Measurements from ENCODE around the gene PDE6H.

PDE6H gene

DNA sequence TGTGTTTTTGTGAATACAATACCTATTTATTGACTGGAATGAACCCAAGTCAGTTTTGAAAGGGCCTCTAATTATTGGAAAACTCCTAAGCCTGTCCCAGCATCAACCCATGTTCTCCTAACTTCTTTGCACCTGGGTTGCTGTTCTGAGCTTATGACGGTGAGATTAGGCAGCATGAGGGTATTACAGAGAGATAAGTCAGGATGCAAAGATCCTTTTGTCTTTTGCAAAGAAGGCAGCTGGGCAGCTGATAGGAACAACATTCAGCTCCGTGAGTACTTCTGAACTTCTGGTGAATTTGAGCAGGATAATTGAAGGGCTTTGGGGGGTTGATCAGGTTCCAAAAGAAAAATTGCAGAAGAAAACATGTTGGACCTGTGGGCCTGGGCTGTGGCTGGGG is at the start of gene PDE6H:
PDE6H (plus strand) TSS at position 227 of the 400 bp plus-strand sequence. CDS start 4,971 bp downstream, outside the sequence.
- DNase-seq: no peak

DNA sequence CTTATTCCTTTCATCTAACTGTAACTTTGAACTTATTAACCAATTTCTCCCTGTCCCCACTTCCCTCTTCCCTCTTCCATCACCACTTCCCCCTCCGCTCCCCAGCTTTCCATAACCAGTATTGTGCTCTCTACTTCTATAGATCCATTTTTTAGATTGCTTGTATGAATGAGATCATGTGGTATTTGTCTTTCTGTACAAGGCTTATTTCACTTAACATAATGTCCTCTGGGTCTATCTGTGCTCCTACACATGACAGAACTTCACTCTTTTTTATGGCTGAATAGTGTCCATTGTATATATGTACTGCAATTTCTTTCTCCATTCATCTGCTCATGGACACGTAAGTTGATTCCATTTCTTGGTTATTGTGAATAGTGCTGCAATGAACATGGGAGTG is 48.9 kb upstream of the PDE6H start:
- no peak for DNase-seq

DNA sequence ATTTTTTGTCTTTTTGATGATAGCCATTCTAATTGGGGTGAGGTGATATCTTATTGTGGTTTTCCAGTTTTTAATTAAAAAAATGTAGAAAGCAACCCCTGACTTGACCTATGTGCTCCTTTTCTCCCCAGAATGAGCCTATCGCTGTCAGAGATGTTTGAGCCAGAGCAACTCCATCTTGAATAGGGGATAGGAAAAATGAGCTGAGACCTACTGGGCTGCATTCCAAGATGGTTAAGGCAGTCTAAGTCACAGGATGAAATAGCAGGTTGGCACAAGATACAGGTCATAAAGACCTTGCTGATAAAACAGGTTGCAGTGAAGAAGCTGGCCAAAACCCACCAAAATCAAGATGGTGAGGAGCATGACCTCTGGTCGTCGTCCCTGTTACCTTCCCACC is 48.3 kb upstream of the PDE6H start:
- no peak for DNase-seq

DNA sequence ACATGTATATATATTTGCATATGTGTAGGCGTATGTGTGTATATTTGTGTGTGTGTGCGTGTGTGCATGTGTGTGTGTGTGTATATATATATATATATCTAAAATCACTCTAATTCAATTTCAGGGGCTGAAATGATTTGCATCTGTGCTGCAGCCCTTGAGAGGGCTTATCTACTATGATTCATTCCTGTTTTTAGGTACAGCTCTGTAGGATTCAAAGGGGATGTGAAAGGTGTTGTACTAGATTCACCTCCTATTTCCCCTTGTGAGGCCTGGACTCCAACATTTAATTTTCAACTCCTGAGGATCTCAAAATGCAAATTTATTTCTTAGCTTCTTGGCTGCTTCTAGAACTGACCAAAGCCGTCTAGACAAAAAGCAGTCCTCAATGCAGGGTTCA is 45.6 kb upstream of the PDE6H start:
- DNase-seq: no peak

DNA sequence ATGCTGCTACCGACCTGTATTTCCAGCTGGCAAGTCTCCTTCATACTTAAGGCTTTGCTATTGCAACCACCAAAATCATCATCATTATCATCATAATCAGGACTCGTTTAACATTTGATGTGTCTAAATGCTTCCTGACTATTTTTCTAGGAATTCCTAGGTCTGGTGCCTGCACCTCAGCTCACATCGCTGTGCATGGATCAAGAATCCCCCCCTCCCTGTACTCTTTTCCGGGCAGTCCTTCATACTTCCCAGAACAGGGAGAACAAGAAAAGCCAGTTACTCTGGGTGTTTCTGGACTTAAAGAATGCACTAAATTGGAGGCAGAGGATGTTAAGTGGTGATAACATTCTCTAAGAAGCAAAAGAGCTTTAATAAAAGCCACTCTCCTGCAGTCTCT is 43.9 kb upstream of the PDE6H start:
- peak; percentile 53 for DNase-seq

DNA sequence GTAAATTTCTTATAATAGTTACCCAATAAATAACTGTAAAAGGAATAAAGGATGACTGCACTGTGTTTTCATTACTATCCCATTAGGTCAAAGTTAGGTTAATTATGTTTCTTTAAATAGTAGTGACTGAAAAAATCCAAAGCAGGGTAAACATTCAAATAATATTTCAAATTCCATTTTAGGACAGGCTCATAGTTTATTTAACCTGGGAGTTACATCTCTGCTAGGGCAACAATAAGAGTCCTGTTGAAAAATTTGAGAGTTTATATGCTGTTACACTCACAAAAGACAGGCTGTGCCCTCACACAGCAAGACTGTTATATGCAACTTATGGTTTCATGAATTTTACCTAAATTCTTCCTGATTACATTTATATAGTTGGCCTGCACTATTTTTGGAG is 42.5 kb upstream of the PDE6H start:
- no peak for DNase-seq

DNA sequence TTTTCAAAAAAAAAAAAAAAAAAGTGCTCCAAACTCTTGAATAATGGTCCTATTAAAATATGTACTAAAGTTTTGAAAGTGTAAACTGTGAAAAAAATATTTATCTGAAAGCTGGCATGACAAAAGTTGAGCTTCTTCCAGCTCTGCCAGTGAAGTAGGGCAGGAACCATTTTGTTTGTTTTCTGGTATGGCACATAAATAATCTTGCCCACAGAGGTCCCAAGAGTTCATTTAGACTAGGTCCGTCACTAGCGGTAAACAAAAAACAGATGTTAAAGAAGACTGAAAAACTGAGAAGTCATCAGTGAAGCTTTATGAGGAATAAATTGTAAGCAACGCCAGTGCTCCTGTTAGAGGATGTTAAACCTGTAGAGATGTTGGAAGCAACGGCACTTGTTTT is 41.5 kb upstream of the PDE6H start:
- no peak for DNase-seq

DNA sequence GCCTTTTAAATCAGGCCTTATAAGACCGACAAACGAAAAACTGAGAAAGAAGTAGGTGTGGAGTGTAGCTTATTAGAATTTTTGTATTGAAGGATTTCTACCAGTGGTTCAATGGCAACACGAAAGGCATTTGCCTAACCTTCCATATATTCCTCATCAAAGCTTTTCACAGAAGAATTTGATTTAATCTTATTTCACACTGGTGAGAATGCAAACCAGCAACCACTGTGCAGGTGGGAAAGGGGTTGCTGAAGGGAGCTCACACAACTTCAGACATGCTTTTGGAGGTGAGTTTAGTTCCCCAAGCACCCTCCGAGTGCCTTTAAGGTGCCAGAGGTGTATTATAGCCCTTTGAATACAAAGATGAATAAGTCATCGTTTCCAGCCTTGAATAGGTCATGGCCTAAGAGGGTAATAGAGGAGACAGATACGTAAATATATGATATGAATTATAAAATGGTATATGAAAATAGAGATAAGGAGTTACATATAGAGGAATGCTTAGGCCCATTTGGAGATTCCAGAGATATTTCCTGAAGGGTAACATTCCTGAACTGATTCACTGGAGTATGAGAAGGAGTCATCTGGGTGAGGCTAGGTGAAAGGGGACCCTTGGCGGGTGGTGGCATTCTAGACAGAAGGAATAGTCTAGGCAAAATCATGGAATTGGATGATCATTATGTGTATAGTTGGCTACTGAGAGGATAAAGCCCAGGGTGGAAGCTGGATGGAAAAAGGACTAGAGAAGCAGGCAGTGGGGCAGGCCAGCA is 40.9 kb upstream of the PDE6H start:
- no peak for DNase-seq

DNA sequence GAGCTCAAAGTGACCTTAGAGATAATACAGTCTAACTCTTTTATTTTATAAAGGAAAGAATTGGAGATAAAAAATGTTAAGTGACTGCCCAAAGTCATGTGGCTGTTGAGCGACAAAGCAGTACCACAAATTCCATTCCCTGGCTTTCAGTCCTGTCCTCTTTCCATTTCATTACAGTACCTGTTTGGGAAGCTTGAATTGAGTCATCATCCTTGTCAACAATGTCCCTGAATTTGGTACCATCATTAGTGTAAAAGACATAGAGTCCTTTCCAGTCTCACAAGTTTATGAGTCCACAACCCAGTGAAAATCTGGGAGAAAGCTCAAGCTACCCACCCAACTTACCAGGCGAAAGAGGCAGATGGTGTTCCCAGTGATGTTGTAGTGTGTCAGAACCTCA is 38.3 kb upstream of the PDE6H start:
- no peak for DNase-seq

DNA sequence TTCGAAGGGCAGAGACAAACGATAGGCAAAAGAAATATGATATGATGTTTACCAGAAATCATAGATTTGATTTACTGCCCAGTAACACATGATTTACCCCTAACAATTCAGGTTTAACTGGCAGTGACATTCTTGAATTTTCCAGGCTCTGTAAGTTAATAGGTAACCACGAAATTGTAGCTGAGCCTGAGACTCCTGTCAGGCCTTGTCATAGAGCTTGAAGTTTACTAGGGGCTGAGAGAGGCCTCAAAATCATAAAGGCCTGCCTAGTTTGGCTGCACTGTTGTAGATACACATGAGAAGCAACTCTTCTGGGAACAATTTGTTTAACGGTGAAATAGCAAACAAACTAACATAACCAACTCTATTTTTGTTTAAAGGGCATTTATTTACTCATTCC is 37.8 kb upstream of the PDE6H start:
- DNase-seq: no peak

DNA sequence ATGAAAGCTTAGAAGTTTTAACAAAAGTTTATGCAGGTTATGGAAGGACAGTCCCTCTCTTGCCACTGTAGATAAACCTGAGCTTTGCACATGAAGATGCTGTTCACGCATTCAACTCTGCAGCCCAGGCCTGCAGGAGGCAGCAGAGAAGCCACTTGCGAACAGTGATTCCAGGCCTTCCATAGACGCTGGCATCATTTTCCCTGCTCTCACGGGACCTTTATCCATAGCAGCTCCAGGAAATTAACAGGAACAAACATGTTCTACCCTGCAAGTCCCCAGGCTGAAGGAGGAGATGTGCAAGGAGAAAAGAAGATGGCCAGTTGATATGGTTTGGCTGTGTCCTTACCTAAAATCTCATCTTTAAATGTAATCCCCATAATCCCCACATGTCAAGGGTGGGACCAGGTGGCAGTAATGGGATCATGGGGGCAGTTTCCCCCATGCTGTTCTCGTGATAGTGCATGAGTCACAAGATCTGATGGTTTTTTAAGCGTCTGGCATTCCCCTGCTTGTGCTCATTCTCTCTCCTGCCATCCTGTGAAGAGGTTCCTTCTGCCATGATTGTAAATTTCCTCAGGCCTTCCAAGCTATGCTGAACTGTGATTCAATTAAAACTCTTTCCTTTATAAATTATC is 36.5 kb upstream of the PDE6H start:
- no peak for DNase-seq

DNA sequence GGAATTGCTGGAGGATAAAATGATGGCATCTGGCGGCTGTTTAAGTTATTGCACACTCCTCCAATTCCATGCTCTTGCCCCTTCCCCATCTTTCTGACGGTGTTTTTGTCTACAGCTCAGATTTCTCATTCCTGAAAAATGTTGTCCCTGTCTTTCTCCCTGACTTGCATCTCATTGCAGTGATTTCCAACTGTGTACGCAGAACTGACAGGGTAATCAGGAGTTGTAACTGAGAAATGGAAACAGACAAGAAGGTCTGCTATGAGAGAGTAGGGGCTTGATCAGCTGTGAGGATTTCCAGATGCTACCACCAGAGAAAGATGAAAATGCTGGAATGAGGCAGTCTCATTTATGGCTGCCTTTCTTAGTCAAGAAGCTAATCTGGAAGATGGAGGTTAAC is 35.8 kb upstream of the PDE6H start:
- no peak for DNase-seq

DNA sequence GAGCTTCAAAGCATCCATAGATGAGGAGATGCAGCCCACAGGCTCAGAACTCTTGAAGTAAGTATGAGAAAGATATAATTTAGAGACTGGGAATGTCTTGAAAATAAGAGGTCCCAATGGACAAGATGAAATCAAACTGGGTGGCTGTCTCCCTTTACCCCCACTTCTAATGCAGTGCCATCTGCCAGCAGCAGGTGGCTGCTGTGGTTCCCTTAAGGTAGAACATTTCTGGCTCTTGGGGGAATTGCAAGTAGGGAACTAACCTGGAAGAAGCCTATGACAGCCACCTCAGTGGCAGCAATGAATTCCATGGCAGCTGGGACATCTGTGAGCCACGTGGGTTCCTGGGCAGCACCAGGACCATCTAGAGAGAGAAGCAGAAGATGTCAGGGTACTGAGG is 35.2 kb upstream of the PDE6H start:
- no peak for DNase-seq

DNA sequence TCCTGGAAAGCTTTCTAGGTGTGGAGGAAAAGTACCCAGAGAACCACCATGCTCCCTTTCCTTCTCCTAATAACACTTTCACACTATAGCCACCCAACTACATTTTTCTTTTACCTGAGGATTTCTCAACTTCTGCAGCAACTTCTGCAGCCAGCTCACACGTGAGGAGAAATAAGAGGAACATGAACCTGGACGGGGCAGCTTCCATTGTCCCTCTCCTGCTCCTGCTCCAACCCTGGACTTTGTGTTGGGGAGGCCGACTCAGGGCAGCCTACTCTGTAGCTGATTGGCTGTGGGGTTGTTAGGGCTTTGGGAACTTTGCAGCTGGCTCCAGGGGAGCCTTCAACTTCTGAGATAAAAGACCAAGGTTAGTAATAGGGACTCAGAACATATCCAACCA is 34.5 kb upstream of the PDE6H start, which contains the start of gene ERP27:
ERP27 (minus strand) TSS at position 237 of the 400 bp plus-strand sequence; CDS start at position 208, 29 bp downstream.
- DNase-seq: no peak

DNA sequence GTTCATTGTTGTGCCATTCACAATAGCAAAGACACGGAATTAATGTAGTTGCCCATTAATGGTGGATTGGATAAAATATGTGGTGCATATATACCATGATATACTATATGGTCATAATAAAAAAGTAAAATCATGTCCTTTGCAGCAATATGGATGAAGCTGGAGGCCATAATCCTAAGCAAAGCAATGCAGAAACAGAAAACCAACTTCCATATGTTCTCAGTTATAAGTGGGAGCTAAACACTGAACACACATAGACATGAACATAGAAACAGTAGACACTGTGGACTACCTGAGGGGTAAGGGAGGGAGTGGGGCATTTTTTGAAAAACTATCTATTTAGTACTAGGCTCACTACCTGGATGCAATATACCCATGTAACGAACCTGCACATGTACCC is 31.5 kb upstream of the PDE6H start:
- no peak for DNase-seq

DNA sequence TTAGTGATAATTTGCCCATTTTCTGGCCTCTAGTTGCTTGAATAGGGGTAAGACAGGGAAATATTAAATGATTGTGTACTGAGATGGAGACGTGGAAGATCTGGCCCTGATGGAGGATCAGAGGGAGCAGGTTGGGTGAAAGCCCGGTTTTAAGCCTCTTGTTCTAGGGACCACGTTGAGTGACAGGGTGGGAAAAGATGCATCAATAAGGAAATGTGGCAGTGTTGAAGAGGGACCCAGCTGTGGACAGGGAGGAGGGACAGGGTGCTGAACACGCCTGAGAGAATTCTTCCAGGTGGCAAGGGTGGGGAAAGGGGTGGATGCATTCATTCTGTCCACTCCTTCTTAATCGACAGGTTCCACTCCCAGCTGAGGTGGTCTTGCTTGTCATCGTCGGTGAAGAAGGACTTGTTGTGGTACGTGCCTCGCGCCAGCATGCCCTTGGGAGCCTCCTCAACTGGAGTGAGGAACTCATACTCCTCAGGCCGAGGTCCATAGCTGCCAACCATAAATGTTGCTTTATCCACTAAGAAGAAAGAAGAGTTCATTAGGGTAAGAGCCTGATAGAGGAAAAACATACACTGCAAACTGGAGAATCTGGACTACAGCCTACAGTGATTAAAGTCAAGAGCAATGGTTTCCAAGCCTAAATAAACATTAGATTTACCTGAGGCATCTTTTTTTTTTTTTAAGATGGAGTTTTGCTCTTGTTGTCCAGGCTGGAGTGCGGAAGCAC is 30.5 kb upstream of the PDE6H start:
- no peak for DNase-seq

DNA sequence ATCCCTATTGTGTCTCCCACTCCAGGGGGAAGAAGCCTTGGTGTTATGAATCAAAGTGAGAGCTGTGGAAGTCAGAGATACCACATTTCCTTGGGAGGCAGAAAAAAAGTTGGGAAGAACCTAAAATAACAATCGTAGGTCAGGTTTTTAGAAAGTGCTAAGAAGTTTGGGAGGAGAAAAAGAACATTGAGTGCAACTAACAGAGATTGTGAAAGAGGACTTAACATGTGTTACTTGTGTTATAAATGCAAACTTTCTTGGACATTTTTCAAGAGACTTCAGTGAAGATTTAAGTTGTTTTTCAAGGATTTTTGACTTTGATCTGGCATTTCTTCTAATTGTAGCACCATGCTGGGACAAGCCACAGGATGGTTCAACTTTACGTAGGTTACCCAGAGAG is 26.7 kb upstream of the PDE6H start:
- DNase-seq: no peak

DNA sequence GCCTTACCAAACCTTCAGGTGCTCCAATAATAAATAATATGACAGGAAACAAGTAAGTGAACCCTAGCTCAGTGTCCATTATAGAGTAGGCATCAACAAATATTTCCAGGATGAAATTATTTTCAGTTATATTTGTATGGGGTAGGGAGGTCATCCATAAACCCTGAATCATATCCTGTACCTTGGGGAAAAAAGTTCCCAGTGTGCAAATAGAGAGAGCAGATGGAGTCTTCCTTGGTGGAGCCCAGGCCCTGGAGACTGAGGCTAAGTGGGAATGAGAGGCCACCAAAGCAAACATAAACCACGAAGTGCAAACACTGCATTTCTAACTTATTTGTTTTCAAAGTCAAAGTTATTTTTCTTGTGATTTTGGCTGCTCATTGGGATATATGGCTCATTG is 26.0 kb upstream of the PDE6H start:
- DNase-seq: no peak

DNA sequence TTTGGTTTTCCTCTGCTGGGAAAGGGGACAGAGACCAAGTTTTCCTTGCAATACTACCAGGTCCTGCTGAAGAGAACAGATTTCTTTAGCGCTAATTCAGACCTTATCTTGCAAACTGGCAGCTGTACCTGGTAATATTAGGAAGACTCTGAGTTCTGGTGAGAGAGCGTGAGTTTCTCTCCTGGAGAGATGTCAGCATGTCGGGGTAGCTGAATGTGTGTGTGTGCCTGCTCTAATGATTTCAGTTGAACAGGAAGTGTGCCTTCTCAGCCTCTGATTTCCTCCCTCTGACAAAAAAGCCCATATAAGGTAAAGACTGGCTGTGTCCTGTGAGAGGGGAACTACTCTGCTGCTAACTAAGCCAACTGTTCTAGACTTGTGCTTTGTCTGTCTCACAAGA is 24.2 kb upstream of the PDE6H start:
- peak; percentile 14 for DNase-seq

DNA sequence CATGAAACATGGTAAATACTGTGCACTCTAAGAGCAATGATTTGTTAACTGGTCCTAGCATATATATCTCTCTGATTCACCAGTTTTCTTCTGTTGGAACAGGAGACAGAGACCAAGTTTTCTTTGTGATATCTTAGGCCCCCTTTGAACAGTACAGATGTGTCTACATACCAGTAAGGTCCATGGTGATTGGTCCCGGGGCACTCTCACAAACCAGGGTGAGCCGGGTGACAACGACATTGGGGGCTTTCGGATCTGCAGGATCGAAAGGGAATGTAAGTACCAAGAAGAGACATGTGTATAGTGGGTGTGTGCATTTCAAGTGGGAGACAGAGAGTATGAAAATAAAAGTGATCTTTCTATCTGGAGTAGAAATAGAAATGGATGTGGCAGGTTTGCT is 23.2 kb upstream of the PDE6H start:
- DNase-seq: no peak

DNA sequence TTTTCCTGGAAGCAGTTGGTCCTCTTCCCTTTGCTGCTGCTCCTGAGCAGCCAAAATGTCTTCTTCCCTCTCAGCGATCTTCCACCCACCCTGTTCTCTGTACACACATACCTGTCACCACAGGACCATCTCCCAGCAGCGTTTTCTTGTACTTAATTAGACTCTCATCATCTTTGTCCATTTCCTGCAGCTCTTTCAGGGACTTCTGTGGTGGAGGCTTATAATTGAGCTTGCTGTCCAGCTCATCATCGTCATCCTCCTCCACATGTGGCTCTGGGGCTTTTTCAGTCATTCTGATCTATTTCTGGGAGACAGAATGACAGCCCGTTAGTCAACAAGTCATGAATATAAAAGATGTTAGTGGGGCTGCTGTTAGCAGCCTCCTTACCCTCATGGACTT is 22.4 kb upstream of the PDE6H start:
- DNase-seq: no peak

DNA sequence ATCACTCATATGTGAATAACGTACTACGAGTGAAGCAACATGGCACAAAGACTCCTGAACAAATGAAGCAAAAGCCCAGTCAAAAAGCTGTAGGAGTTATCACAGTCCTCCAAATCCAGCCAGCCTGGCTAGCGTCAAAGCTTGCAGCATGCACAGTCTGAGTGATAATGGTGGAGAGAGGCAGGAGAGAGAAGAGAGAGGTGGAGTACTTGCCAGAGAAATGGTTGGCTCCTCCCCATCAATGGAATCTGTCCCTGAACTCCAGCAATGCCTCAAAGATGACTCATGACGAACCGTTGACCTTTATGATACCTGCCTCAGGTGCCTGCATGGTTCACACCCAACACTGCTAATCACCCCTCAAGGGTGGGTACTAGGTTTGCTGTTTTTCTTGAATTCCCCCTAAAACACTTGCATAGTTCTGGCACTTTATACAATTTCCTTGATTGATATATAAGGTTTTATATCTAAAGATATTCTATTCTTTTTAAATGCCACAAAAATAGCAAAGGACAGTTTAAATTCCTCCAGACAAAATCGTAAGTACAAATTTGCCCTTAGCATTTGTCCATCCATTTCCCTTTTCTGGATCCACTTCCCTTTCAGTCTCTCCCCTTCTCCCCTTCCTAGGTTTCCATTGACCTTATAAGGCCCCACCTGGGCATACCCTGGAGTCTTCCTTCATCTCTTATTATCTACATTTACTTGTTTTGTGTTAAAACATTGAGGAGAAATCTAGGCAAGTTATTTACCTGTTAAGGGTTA is 21.7 kb upstream of the PDE6H start:
- DNase-seq: no peak

DNA sequence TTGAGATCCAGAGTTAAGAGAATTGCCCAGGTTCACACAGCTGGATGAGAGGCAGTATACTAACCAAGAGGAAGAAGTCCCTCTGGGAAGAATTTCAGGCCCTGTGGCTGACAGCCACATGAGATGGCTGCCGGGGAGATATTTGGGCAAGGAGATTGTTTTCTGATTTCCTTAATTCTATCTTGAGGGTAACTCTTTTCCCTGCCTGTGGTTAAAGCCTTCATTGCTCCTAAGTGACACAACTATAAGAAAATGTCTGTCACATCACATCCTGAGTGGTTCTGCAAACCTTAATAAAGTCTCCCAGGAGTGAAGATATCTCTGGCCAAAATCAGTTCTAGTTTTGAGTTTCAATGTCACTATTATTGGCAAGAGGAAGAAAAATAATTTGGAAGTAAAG is 21.0 kb upstream of the PDE6H start:
- no peak for DNase-seq

Data from NCI-H510A (cell line).